Activated CD4-positive, alpha-beta T cell treated with anti-CD3 and anti-CD28 coated beads for 1 hour (primary cell): ENCODE data around the gene SYT3.

Experiments used
- DNase-seq: peaks from one replicate; pipeline ENCODE4 v3.0.0-alpha.2; 2020

The SYT3 gene

DNA sequence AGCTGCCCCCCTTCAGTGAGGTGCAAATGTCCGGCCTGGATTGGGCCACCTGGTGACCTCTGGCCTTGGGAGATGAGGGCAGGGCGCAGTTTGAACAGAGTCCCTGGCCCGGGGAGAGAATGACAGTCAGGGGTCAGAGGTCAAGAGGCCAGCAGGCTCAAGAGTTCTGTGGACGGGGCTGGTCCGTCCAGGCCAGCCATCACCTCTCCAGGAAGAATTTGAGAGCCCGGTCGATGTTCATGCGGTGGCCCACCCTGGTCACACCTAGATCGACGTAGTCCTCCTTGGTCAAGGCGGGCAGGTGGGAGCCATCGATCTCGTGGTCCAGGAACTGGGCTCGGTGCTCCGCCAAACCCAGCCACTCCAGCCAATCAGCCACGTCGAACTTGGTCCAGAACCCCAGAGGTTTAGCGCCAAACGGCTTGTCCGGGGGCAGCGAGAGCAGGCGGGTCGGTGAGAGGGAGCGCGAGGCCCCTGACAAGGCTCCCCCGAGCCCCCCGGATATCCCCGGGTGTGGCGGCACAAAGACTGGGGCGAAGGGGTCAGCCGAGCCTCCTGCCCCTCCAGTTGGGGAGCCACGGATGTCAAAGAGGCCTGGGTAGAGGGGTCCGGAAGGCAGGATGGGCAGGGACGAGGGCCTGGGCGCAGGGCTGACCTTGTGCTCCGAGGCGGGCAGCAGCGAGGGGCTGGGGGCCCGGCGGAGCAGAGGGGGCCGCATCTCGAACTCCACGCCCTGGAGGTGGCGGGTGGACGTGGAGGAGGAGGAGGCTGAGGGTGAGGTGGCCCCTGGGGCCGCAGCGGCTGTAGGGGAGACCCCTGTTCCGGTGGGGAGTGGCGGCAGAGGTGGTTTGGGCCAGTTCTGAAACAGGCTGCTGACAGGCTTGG lies 22.3 kb upstream of the SYT3 start:
- DNase-seq: no peak

DNA sequence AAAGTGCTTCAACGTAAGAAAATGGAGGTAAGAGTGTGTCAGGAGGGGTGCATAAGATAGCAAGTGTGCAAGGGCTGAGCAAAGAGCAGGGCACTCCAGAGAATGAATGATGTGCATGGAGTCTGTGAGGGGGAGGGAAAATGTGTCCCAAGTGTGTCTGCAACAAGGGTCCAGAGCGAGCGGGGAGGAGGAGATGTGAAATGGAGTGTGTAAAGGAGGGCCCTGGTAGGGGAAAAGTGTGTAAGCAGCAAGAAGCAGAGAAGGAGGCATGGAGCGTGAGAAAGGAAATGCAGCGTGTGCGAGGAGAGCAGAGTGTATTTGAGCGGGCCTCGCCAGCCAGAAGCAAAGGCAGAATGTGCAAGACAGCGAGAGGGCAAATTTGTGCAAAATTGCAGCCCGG lies 21.3 kb upstream of the SYT3 start:
- DNase-seq: no peak

DNA sequence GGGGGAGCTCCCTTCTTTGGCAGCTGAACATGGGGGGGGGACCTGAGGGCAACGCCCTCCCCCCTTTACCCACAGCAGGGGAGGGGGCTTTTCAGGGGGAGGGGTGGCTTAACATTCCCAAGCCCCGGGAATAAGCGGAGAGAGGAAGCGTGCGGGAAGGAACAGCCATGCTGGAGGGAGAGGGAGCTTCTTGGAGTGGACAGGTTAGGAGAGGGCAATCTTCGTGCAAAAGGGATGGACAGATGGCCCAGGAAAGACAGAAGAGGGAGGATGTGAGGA lies 20.3 kb upstream of the SYT3 start:
- DNase-seq: no peak

DNA sequence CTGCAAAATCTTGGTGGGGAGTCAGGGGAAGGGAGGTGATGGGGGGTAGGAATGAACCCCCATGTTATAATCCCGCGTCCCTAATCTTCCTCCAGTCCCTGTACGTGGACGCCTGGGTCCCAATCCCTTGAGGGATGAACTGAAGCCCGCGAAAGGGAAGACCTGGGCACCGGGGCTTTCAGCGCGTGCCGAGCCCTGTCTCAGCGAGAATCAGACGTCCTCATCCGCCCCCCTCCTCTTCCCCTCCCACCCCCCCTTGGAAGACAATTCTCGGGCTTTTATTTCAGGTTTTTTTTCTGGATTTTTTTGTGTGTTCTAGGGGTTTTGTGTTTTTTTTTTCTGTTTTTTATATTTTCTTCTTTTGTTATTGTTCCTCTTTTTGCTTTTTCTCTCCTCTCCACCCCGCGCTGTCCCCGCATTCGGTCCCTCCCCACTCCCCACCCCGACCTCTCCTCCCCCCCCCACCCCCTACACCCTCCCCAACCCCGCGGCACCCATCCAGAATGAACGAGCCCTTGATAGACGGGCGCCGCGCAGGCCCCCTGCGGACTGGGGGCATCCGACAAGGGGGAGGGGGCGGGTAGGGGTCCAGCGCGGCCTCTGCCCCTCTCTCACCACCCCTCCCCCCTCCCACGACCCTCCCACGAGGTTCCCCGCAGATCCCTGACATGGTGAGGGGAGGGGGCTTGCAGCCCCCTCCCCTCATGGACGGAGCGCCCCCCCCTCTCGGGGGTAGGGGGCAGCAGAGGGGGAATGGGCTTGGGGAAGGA lies 19.8 kb upstream of the SYT3 start:
- DNase-seq: no peak

DNA sequence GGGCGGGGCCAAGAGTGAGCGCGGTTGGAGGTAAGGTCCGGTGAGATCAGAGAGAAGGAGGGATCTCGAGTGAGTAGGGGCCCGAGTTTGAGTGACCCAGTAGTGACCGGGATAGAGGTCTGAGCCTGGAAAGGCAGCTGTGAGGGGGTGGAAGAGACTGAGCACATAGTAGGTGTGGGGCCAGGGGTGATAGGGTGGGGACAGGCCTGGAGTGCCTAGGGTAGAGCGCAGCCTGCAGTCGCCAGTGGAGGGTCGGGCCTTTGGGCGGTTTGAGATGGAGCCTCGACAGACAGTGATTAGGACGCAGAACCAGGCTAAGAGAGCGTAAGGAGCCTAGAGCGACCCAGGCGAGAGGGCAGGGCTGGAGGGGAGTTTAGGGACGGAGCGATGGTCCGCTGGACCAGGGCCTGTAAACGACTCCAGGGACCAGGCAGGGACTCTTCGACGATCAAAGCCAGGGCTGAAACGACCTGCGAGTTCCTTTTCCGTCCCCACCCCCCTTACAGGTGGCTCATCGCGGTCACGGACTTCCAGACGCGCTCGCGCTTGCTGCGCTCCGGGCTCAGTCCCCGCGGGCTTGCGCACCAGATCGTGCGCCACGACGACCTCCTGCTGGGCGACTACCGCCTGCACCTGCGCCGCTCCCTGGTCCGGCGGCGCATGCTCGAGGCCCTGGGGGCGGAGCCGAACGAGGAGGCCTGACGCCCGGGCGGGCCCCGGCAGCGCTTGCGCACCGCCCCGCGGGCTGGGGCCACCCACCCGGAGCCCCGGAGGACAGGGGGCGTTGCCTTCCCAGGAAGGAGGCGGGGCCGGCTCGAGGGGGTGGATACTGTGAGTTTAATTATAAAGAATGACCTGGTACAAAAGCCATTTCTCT lies 19.0 kb upstream of the SYT3 start:
- DNase-seq: peak; percentile 28

DNA sequence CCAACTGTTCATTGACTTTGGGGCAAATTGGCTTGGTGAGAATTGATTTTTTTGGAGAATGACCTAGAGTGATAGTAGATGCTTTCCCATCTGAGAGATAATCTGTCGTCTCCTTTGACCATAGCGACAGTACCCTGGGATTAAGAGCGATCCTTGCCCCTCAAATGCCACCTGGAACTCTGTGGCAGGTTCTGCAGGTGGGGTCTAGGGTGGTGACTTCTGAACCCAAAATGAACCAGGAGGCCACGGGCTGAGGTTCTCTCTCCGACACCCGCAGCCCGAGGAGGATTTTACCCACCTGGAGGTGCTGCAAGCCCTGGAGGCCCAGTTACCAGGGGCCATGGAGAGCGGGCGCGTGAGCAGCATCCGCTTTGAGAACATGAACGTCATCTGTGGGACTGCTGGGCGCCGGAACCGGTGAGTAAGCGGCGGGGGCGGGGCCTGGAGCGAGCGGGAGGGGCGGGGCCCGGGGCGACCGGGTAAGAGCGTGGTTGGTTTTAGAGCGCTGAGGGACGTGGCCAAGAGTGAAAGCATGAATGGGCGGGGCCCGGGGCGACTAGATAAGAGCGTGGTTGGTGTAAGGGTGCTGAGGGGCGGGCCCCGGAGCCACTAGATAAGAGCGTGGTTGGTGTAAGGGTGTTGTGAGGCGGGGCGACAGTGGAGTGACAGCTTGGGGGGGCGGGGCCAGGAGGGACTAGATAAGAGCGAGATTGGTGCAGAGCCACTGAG lies 18.2 kb upstream of the SYT3 start:
- DNase-seq: peak; percentile 66

DNA sequence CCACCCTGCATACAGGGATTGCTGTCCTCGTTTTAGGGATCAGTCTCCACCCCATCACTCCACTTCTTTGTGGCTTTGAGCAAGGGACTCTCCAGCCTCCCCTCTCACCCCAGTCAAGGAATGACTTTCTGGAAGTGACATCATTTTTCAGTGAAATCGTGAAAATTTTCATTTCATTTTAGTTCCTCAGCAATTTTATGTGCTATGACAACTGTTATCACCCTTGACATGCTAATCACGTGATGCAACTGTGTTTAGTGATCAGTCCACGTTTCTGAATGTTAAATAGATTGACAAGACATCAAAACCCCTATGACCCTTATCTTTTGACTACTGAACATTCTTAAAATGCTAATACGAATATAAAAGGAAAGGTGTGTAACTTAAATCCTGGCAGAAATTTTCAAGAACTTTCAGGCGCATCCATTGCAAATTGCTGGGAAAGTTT lies 17.6 kb upstream of the SYT3 start:
- DNase-seq: no peak

DNA sequence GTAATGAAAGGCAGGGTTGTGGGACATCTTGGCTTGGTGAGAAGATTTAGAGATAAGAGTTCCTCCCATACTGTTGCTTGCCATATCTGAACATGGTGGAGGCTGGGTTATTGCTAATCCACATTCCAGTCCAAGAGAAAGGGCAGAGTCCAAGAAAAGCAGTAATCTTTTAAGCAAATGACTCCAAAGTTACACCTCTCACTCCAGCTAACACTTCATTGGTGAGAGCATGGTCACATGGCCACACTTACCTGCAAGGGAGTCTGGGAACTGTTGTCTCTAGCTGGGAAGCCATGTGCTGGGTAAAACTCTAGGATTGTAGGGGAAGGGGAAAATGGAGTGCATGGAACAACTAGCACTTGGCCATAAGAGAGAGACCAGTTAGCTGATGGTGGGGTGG lies 15.2 kb upstream of the SYT3 start:
- DNase-seq: no peak

DNA sequence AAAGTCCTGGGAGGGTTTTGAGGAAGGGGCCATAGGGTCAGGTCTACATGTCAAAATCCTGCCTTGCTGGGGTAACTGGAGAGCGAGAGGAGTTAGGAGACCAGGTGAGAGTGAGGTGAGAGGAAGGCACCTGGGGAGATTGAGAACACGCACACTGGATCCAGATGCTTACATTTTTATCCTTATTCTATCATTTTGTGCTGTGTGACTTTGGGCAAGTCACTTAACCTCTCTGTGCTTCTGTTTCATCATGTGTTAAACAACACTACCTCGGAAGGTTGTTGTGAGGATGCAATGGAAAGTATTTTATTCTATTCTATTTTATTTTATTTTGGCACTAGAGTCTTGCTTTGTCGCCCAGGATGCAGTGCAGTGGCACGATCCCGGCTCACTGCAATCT lies 13.0 kb upstream of the SYT3 start:
- no peak for DNase-seq

DNA sequence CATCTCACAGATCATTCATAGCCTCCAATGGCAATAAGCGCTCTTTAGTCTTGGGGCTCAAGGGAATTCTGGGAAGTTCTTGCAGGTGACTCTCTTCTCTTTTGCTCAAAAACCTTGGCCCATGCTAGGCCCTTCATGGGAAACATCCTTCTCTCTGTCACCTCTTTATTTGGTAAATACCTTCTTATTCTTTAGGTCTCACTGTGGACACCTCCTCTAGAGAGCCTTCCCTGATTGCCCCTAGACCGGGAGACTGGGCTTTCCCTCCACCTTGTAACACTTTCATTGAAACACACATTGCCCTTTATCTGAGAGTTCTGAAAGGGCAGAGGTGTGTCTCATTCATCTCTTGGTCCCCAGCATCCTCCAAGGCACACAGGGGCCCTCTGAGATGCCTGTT lies 11.5 kb upstream of the SYT3 start:
- no peak for DNase-seq

DNA sequence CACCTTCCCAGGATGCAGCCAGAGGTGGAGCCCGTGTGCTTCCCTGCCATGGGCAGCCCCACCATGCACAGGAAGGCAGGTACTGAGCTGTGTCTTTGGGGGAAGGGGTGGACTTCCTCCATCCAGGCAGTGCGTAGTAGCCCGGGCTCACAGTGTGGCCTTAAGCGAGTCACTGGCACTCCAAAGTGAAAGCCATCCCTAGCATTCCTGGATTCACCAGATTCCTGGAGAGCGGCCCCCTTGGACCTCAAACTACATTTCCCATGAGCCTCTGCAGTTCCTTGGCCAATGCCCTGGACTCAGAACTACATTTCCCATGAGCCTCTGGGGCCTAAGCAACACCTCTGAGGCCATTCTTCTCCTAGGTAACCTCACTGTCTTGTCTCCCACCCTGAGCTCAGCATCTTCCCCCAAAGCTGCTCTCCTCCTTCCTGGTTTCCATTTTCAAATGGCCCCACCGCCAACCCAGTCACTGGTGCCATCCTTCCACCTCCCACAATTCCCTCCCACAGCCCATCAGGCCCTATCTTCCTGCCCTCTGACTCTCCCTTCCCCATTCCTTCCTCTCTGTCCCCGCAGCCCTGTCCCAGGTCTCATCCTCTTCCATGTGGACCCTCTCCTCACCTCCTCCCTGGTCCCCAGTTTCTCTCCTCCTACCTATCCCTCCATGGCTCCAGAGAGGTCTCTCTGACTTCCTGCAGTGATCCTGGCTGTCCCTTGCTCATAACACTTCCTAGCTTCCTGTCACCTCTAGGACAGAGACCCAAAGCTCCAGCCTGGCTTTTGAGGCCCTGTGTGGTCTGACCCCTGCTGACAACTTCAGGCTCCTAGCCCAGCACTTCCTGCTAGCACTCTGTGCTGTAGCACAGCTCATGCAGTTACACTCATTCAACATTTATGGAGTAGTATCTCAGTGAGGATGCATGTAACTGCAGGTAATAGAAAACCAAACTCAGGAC lies 10.0 kb upstream of the SYT3 start, which contains the start of gene C19orf81:
C19orf81 (plus strand) TSS at position 13 of the 959 bp plus-strand sequence; CDS start at position 13, 0 bp downstream.
- DNase-seq: no peak

DNA sequence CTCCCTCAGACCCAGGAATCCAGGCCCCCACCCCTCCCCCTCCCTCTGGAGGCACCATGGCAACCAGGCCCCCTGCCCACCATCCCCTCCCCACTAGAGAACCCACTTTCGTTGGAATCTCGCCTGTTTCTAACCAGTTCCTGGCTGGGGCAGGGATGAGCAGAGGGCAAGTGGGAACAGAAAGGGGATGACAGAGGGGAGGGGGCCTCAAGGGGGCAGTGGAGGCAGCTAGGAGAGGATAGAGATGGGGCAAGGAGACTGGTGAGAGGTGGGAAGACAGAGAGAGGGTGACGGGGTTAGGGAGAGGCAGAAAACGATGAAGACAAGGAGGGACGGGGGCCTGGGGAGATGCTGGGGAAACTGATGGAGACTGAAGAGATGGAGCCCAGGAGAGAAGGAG lies 9.0 kb upstream of the SYT3 start:
- no peak for DNase-seq

DNA sequence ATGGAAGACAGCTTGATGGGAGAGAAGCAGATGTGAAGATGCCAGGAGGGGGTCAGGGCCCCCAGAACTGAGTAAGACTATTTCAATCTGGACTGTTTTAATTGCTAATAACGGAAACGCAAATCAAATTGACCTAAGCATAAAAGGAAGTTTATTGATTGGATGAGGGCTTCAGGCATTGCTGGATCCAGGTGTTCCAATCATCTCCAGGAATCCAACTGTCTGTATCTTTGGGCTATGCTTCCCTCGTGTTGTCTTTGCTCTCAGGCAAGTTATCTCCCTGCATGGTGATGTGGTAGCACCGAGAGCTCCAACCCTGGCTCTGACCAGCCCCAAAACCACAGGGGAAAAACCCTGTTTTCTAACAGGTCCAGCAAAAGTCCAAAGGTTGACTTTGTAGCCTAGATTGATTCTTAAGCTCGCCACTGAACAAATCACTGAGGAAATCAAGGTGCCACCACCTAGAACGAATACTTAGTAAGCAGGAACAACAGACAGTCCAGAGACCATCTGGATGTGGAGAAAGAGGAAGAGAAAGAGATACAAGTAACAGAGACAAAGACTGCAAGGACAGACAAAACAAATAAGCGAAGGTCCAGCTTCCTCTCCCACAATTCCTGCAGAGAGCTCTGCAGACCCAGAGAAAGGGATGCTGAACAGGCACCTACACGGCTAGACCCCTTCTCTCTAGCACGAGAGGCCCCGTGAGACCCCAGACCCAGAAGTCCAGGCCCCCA lies 8.4 kb upstream of the SYT3 start:
- DNase-seq: no peak

DNA sequence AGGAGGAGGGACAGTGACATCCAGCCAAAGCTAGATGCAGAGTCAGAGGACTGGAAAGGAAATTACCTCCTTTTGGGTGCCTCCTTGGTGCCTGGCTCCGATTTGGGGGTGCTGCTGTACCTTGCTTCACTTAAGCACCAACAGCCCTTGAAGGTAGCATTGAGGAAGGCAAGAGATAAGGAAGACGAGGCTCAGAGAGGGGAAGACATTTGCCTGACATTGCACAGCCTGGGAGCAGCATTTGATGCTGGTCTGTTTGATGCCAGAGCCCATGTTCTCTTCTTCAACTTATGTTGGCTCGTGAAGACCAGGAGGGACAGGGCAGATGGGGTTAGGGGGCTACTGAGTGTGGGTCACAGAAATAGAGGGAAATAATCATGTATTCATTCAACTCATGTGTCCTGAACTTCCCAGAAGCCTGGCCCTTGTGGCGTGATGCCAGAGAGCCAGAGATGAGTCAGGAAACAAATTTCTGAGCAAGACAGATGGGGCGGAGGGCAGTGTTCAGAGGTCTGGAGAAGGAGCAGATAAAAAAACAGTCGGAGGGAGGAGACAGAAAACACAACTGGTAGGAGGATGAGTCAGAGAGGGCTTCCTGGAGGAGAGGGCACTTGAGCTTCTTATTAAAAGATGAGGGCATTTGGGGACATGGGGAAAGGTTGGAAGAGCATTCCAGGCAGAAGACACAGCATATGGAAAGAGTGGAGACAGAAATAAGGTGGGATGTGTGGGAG lies 6.6 kb upstream of the SYT3 start:
- DNase-seq: no peak

DNA sequence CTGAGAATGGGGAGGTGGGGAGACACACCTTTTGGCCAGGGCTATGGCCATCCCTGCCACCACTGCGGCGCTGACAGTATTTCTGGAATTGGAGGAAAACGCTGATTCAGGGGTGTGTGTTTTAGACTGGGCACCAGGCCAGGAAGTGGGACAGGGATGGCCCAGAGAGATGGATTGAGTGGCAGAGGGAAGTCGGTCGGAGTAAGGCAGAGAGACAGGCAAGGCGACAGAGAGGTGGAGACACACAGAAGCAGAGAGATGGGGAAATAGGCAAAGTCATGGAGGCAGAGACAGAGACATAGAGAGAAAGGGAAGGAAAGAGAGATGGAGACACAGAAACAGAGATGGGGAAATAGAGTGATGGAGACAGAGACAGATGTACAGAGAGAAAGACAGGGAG lies 5.4 kb upstream of the SYT3 start:
- no peak for DNase-seq

DNA sequence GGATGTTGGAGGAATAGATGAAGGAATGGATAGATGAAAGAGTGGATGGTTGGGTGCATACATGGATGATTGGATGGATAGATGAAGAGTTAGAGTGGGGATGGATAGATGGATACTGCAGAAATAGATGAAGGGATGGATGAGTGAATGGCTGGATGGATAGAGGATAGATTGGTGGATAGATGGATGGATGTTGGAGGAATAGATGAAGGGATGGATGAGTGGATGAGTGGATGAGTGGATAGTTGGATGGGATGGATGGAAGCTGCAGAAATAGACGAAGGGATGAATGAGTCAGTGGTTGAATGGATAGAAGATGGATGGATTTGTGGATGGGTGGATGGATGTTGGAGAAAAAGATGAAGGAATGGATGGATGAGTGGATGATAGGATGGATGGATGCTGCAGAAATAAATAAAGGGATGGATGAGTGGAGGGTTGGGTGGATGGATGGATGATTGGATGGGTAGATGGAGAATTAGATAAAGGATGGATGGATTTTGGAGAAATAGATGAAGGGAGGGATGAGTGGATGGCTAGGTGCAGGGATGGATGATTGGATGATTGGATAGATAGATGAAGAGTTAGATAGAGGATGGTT lies 4.7 kb upstream of the SYT3 start:
- no peak for DNase-seq

DNA sequence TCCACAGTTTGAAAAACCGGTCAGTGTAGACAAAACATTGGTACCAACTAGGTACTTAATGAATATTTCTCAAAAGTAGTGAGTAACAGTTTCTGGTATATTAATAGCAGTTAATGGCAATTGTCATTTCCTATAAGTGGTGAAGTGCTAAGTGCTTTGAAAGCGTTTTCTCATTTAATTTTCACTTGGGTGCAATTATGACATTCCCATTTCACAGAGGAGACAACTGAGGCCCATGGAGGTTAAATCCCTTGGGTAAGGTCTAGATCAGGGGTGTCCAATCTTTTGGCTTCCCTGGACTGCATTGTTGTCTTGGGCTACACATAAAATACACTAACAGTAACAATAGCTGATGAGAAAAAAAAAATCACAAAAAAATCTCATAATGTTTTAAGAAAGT lies 687 bp upstream of the SYT3 start:
- DNase-seq: no peak

DNA sequence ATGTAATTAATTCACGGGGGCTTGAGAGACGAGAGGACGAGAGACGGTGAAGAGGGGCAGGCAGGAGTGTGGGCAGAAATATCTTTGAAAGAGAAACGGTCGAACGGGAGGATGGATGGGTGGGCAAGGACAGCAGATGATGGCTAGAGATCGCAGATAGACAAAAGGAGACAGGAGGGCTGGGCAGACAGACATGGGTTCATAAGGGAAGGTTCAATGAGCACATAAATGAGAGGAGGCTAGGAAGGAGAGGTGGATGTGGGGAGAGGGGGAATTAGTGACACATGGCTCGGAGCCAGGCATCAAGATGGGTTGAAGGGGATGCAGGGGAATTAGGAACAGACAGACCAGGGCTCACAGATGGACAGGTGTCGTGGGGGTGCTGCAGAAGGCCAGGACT lies 1.1 kb downstream of the SYT3 start:
- no peak for DNase-seq

DNA sequence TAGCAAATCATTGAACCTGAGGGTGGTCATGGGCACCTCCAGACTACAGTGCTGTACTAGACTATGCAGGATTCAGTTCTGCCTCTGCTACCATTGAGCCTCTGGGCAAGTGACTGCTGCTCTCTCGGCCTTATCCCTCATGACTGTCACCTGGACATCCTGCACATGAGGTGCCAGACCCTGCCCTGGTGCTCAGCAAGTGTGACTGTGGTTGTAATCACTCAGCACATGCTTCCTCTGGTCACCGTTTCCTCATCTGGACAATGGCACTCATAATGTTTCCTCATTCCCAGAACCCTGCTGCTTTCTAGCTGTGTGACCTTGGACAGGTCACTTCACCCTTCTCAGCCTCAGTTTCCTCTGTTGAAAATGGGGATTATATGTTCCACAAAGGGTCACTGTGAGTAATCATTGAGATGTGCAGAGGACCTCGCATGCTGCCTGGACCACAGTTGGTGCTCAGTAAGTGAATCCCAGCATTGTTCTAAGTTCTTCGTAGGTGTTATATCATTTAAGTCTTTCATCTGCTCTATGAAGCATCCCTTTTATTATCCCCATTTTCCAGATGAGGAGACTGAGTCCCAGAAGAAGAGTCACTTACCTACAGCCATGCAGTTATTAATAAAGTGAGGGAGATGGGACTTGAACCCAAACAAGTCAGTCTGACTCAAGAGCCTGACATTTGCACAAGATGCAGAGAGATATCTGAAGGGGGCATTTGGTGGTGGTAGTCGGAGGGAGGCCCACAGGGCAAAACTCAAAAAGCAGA lies 3.2 kb downstream of the SYT3 start:
- no peak for DNase-seq
